Heart left ventricle (tissue), 13 donors: ENCODE data around the gene TRPV3.

Experiments used
- CTCF ChIP-seq, 12 donors: fragments of 200-600 bp; sonication (generic) in 4 of 12; IDR thresholded peaks; one replicate each; pipeline versions ENCODE4 v1.5.0 to v1.8.0; 2018 to 2022; ENCODE audit warnings: antibody characterized with exemption in 12 of 12, mild to moderate bottlenecking in 5 of 12
- POLR2A ChIP-seq, 2 donors: fragments of 450-650 bp; IDR thresholded peaks; one replicate each; pipeline ENCODE4 v1.6.1; 2017; ENCODE audit warnings: antibody characterized with exemption in 2 of 2, mild to moderate bottlenecking in 2 of 2, moderate library complexity in 2 of 2
- donor health status: ischemic (EF 13 %, LVEDD 7.1; RV severe dilation, severe dysfunction).
- donor health status: DM: no; HTN: yes; CAD: no.
- donor health status: DM: no; HTN: no; CAD: no.
- donor health status: ischemic (EF 25% LVEDD 6.9; RV normal size, moderate dysfunction).
- donor health status: ischemic (EF 25% LVEDD 5.7; RV mildly dilated, moderate dysfunction).
- donor health status: ischemic (EF 35%, LVEDD 5.7; RV mildly dilated, moderate dysfunction).
- donor health status: nonischemic (EF 11% LVEDD 7.7; RV severe dilation, severe dysfunction).
- donor health status: DM: yes; HTN: yes; CAD: no.
- donor health status: PGD.
- donor health status: ischemic (EF 29% LVEDD 5.4; RV normal size, mild dysfunction).
- donor health status: nonischemic (EF 23%, LVEDD 6.1; RV moderate dilation, normal function).

DNA sequence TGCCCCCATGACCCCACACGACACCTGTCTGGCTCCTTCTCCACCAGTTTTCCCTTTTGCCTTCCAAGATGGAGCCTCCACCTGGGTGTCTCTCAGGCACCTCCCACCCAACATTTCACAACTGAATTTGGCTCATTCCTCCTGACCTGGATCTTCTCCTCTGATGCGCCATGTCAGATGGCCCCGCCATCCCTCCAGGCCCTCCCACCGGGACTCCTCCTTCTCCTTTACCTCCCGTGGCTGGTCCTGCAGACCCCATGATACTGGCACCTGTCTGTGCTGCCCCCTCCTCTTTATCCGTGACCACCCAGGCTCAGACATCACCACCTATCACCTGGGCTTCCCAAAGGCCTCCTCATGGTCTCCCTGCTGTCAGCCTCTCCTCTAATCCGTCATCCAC, 4.7 kb downstream of the TRPV3 start:
- no peak for TF ChIP-seq CTCF (IDR thresholded peaks at IDR 0.05)
- no peak for TF ChIP-seq POLR2A (IDR thresholded peaks at IDR 0.05)
